ENCODE results near the gene NOS1.
"Not testable (repeated sequence)": the region's sequence is repeated elsewhere in the genome, so short reads cannot be mapped to it uniquely, and the experiment has no call there.

Gene NOS1

GRCh38 chr12:117189725-117190209 is 171.7 kb downstream of the NOS1 start:
- ChIA-PET POLR2A (ENCODE audit: low non-redundant PET) (no interaction called here), CTCF (interaction anchor here (0.6 to 0.7 kb wide), 2 partner anchors 10 to 15 kb away, joined by 3 to 6 read pairs; no protein-coding TSS in a partner anchor)
- peak; percentile 60 for DNase-seq (ENCODE audit: low spot score)
- TF ChIP-seq CTCF (conservative IDR thresholded peaks at IDR 0.05; ENCODE audit: low read depth) = no peak
- H3K27ac ChIP-seq = peak overlapping the region; percentile 66

GRCh38 chr12:117188961-117189724 is 172.3 kb downstream of the NOS1 start:
- no peak overlapping the region; the same call in 1 of the 2 replicates for H3K27ac ChIP-seq
- no peak for TF ChIP-seq CTCF (conservative IDR thresholded peaks at IDR 0.05; ENCODE audit: low read depth)
- DNase-seq (ENCODE audit: low spot score) = peak; percentile 12
- POLR2A ChIA-PET (ENCODE audit: low non-redundant PET) = no interaction called here
- CTCF ChIA-PET = interaction anchor here (0.6 kb wide), 1 partner anchor 894 kb away, joined by 6 read pairs; no protein-coding TSS in a partner anchor

GRCh38 chr12:117188121-117188665 is 173.2 kb downstream of the NOS1 start:
- CTCF ChIA-PET = interaction anchor here (0.6 kb wide), 1 partner anchor 895 kb away, joined by 6 read pairs; no protein-coding TSS in a partner anchor
- DNase-seq (ENCODE audit: low spot score) = no peak
- POLR2A ChIA-PET (ENCODE audit: low non-redundant PET) = no interaction called here
- no peak overlapping the region for H3K27ac ChIP-seq
- TF ChIP-seq CTCF (conservative IDR thresholded peaks at IDR 0.05; ENCODE audit: low read depth) = no peak

- TF ChIP-seq CTCF (conservative IDR thresholded peaks at IDR 0.05; ENCODE audit: low read depth) = no peak
- H3K27ac ChIP-seq = no peak overlapping the region
- POLR2A ChIA-PET (ENCODE audit: low non-redundant PET) = no interaction called here
- CTCF ChIA-PET = no interaction called here
- DNase-seq (ENCODE audit: low spot score) = no peak
Observed at GRCh38 chr12:117187421-117187820, 174.0 kb downstream of the NOS1 start.

- ChIA-PET POLR2A (ENCODE audit: low non-redundant PET) (no interaction called here), CTCF (interaction anchor here (0.7 kb wide), 1 partner anchor 8 kb away, joined by 5 read pairs; no protein-coding TSS in a partner anchor)
- TF ChIP-seq CTCF (conservative IDR thresholded peaks at IDR 0.05; ENCODE audit: low read depth) = no peak
- DNase-seq (ENCODE audit: low spot score) = no peak
- no peak overlapping the region for H3K27ac ChIP-seq
Observed at GRCh38 chr12:117182866-117183265, 178.6 kb downstream of the NOS1 start.

- CTCF ChIA-PET = interaction anchor here (0.7 kb wide), 1 partner anchor 186 kb away, joined by 4 read pairs; no protein-coding TSS in a partner anchor
- not testable (repeated sequence) for DNase-seq (ENCODE audit: low spot score)
Observed at GRCh38 chr12:117181468-117181843, 180.0 kb downstream of the NOS1 start.

More at GRCh38 chr12:117181468-117181843, 180.0 kb downstream of the NOS1 start:
- POLR2A ChIA-PET (ENCODE audit: low non-redundant PET); H3K27ac ChIP-seq: not testable (repeated sequence)

All from RWPE1 (cell line).